DND-41 (cell line): ENCODE measurements around the gene C1QTNF1.

ENCODE experiments used
- CTCF ChIP-seq: IDR thresholded peaks from 2 replicates; pipeline ENCODE4 v1.5.1; 2012; ENCODE audit warnings: borderline replicate concordance, low read length, moderate library complexity, mild to moderate bottlenecking; ENCODE audit not compliant: poor library complexity, severe bottlenecking; ENCODE audit errors: extremely low read depth
- EZH2 ChIP-seq: IDR thresholded peaks from 3 replicates; pipeline ENCODE4 v1.6.1; 2012; ENCODE audit warnings: borderline replicate concordance, low read depth, mild to moderate bottlenecking, moderate library complexity, low read length, inconsistent platforms; ENCODE audit not compliant: severe bottlenecking

- TF ChIP-seq CTCF (no peak), EZH2 (no peak)
These were observed 12.4 kb upstream of the C1QTNF1 start for GRCh38 chr17:79011451-79012147.
